ENCODE data around the gene CASP3. TPM values are rescaled to one million over a fixed set of nuclear protein-coding genes. Genes with fewer than 3 reads are reported as not detected.

The CASP3 gene
- 10 to 100 TPM; 10.6 to 47.0 (median 17.6) TPM for total RNA-seq

DNA sequence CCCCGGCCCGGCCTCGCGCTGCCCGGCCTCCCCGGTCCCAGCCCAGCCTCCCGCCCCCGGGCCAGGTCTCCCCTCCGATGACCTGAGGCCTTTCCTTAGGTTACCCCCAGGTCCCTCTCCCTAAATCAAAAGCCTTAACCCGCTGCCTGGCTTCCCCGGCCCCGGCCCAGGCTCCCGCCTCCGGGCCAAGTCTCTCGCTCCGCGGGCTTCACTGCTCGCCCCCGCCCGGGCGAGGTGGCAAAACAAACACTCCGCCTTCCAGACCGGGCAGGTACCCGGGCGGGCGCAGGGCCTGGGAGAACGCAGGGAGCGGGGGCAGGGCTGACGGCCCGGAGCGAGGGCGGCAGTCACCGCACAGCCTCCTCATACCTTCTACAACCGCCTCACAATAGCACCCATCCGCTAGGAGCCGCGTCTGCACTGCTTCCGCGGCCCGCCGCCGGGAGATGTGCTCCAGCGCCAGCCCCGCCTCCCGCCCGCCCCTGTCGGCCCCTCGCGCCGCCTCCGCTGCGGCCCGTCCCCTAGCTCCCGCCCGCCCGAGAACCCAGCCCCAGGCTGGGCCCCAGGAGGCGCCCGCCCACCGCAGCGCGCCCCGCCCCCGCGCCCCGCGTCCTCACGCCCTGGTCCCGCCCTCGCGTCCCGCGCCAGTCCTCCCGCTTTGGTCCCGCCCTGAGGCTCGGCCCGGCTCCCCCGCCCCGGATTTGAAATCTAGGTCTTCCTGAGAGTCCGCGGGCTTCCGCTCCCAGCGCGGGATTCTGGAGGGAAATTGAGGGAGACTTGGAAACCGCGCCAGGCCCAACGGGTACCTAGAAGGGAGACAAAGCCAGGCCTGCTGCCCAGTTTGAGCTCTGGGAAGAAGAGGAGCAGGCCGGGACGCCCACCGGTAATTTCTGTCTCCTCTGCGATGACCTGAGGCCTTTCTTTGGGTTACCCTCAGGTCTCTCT, at the start of gene CASP3, which contains the start of gene PRIMPOL:
Gene CASP3 (minus strand): TSS at position 422 of the 945 bp plus-strand sequence. CDS start 10,994 bp downstream, outside the sequence.
Gene PRIMPOL (plus strand): TSS at position 713 of the 945 bp plus-strand sequence. CDS start 7,403 bp downstream, outside the sequence.
- Histone ChIP-seq H3K27ac (peak within 1 kb of the TSS; percentile 91 to 92), H3K36me3 (no peaks in the 10 kb centered on the region), H3K4me1 (peaks cover 0 to 8% of the 10 kb centered on the region in 2 donors), H3K4me3 (peak within 1 kb of the TSS; percentile 66 to 92), H3K27me3 (no peaks in the 10 kb centered on the region), H3K9me3 (no peaks in the 10 kb centered on the region)
- TF ChIP-seq, protein P1, sequence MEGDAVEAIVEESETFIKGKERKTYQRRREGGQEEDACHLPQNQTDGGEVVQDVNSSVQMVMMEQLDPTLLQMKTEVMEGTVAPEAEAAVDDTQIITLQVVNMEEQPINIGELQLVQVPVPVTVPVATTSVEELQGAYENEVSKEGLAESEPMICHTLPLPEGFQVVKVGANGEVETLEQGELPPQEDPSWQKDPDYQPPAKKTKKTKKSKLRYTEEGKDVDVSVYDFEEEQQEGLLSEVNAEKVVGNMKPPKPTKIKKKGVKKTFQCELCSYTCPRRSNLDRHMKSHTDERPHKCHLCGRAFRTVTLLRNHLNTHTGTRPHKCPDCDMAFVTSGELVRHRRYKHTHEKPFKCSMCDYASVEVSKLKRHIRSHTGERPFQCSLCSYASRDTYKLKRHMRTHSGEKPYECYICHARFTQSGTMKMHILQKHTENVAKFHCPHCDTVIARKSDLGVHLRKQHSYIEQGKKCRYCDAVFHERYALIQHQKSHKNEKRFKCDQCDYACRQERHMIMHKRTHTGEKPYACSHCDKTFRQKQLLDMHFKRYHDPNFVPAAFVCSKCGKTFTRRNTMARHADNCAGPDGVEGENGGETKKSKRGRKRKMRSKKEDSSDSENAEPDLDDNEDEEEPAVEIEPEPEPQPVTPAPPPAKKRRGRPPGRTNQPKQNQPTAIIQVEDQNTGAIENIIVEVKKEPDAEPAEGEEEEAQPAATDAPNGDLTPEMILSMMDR (IDR thresholded peaks at IDR 0.05) = peak in 3 of 4 experiments; percentile 21 to 51 (median 45)
- peak; percentile 21 to 92 for TF ChIP-seq POLR2A (IDR thresholded peaks at IDR 0.05)
- DNase-seq = peak; percentile 96 to 99
- intact Hi-C loops (cut with DNase I; ENCODE audit: low total_unique reads) = no loop called here

GRCh38 chr4:184697956-184698355, 48.7 kb upstream of the CASP3 start:
- no peaks in the 10 kb centered on the region for H3K36me3 ChIP-seq
- no peaks in the 10 kb centered on the region for H3K4me1 ChIP-seq
- no peaks in the 10 kb centered on the region for H3K27me3 ChIP-seq
- peak overlapping the region in 1 of 2 donors; percentile 1 for H3K4me3 ChIP-seq
- TF ChIP-seq, protein P1 (IDR thresholded peaks at IDR 0.05) = no peak
- TF ChIP-seq POLR2A (IDR thresholded peaks at IDR 0.05) = no peak
- H3K9me3 ChIP-seq = no peaks in the 10 kb centered on the region
- intact Hi-C loops (cut with DNase I; ENCODE audit: low total_unique reads) = no loop called here
- peak overlapping the region; percentile 2 to 26 for H3K27ac ChIP-seq
- no peak for DNase-seq

DNA sequence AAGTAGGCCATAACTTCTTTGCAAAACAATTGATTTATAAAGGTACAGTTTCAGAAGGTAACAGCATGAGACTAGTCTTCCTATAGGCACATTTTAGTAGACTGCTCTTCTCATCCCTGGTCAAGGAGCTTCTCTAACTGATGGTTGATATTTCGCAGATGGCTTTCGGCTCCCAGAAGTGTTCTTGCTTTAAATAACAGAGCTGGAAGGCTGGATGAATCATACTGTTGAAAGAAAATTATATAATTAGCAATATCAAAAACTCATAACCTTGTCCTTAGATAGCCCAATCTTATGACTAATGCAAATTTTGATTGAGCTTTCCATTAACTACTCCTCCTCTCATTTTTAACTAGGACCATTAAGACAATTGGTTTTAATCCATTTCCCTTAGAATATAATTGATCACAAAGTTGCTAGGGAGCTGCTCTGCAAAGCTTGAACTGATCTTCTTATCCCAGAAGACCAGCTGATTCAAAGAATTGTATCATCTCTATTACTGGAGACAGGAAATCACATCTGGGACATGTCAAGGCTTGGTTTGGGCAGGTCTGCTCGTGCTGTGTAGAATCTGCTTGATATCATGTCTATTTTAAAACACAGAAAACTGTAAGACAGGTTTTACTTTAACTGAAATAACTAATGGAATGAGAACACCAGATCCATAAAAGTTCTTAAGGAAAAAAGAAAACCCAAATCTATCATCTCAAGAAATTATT, 46.1 kb upstream of the CASP3 start:
- no peaks in the 10 kb centered on the region for H3K36me3 ChIP-seq
- no peaks in the 10 kb centered on the region for H3K9me3 ChIP-seq
- no peaks in the 10 kb centered on the region for H3K4me1 ChIP-seq
- no peak overlapping the region for H3K4me3 ChIP-seq
- H3K27ac ChIP-seq = no peak overlapping the region
- H3K27me3 ChIP-seq = no peaks in the 10 kb centered on the region
- intact Hi-C loops (cut with DNase I; ENCODE audit: low total_unique reads) = no loop called here
- TF ChIP-seq, protein P1 (IDR thresholded peaks at IDR 0.05) = no peak
- TF ChIP-seq POLR2A (IDR thresholded peaks at IDR 0.05) = no peak
- no peak for DNase-seq

DNA sequence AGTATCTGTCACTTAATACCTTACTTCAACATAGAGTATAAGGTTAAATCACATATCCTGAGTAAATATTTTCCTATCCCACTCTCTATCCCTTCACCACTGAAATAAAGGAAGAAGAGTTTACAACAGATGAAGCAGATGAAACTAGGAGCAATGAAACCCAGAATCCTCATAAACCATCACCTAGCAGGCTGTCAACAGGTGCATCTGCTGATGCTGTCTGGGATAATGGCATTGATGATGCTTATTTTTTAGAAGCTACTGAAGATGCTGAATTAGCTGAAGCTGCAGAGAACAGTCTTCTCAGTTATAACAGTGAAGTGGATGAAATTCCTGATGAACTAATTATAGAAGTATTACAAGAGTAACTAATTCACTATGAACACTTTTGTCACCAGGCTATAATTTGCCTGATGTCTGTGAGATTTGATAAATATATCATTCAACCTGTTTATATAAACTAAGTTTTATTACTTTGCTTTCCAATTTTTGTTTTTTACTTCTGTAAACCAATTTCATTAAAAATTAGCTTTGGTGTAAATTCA, 45.2 kb upstream of the CASP3 start:
- Histone ChIP-seq H3K36me3 (no peaks in the 10 kb centered on the region), H3K9me3 (no peaks in the 10 kb centered on the region), H3K4me1 (no peaks in the 10 kb centered on the region), H3K27me3 (no peaks in the 10 kb centered on the region), H3K4me3 (no peak overlapping the region), H3K27ac (no peak overlapping the region)
- intact Hi-C loops (cut with DNase I; ENCODE audit: low total_unique reads) = no loop called here
- TF ChIP-seq, protein P1 (IDR thresholded peaks at IDR 0.05) = no peak
- no peak for TF ChIP-seq POLR2A (IDR thresholded peaks at IDR 0.05)
- DNase-seq = no peak
